ENCODE results near the gene SLC6A7. TPM values are rescaled to one million over a fixed set of nuclear protein-coding genes. Genes with fewer than 3 reads are reported as not detected.

SLC6A7 gene
- total RNA-seq, 1 donor from 2014 or later: not detected

- no peak for TF ChIP-seq CTCF (IDR thresholded peaks at IDR 0.05; ENCODE audit: unreplicated experiment)
Measured at GRCh38 chr5:150166650-150167511, 23.0 kb upstream of the SLC6A7 start, which contains the start of gene CDX1. Gene CDX1, plus strand, starts transcription at chr5:150166778. Its CDS starts 99 bp downstream, at chr5:150166877.

GRCh38 chr5:150167512-150167850, 22.4 kb upstream of the SLC6A7 start:
- H3K4me3 Mint-ChIP-seq (ENCODE audit: unreplicated experiment): no peak overlapping the region
- H3K27ac Mint-ChIP-seq (ENCODE audit: unreplicated experiment): no peak overlapping the region
- peaks cover 28% of the 10 kb centered on the region for H3K27me3 Mint-ChIP-seq (ENCODE audit: unreplicated experiment)

More at GRCh38 chr5:150166650-150167511, 23.0 kb upstream of the SLC6A7 start, which contains the start of gene CDX1:
- Mint-ChIP-seq H3K4me1 (ENCODE audit: unreplicated experiment) (peaks cover 37% of the 10 kb centered on the region), H3K9me3 (ENCODE audit: unreplicated experiment) (no peaks in the 10 kb centered on the region), H3K27me3 (ENCODE audit: unreplicated experiment) (peaks cover 26% of the 10 kb centered on the region), H3K27ac (ENCODE audit: unreplicated experiment) (no peak within 1 kb of the TSS), H3K4me3 (ENCODE audit: unreplicated experiment) (no peak within 1 kb of the TSS), H3K36me3 (ENCODE audit: low read depth, unreplicated experiment) (peaks cover 10% of the 10 kb centered on the region)
- DNase-seq (ENCODE audit: low spot score): no peak

GRCh38 chr5:150167908-150168307, 22.0 kb upstream of the SLC6A7 start:
- Mint-ChIP-seq H3K9me3 (ENCODE audit: unreplicated experiment) (no peaks in the 10 kb centered on the region), H3K4me1 (ENCODE audit: unreplicated experiment) (peaks cover 37% of the 10 kb centered on the region), H3K4me3 (ENCODE audit: unreplicated experiment) (no peak overlapping the region), H3K27ac (ENCODE audit: unreplicated experiment) (no peak overlapping the region), H3K27me3 (ENCODE audit: unreplicated experiment) (peaks cover 28% of the 10 kb centered on the region), H3K36me3 (ENCODE audit: low read depth, unreplicated experiment) (peaks cover 10% of the 10 kb centered on the region)
- TF ChIP-seq CTCF (IDR thresholded peaks at IDR 0.05; ENCODE audit: unreplicated experiment): no peak
- no peak for DNase-seq (ENCODE audit: low spot score)

More at GRCh38 chr5:150167512-150167850, 22.4 kb upstream of the SLC6A7 start:
- TF ChIP-seq CTCF (IDR thresholded peaks at IDR 0.05; ENCODE audit: unreplicated experiment): no peak
- DNase-seq (ENCODE audit: low spot score): no peak
- no peaks in the 10 kb centered on the region for H3K9me3 Mint-ChIP-seq (ENCODE audit: unreplicated experiment)
- peaks cover 10% of the 10 kb centered on the region for H3K36me3 Mint-ChIP-seq (ENCODE audit: low read depth, unreplicated experiment)
- H3K4me1 Mint-ChIP-seq (ENCODE audit: unreplicated experiment): peaks cover 37% of the 10 kb centered on the region

GRCh38 chr5:150168864-150169263, 21.0 kb upstream of the SLC6A7 start:
- peaks cover 10% of the 10 kb centered on the region for H3K36me3 Mint-ChIP-seq (ENCODE audit: low read depth, unreplicated experiment)
- H3K4me1 Mint-ChIP-seq (ENCODE audit: unreplicated experiment): peaks cover 41% of the 10 kb centered on the region
- peak overlapping the region; percentile 36 for H3K27ac Mint-ChIP-seq (ENCODE audit: unreplicated experiment)
- H3K27me3 Mint-ChIP-seq (ENCODE audit: unreplicated experiment): peaks cover 32% of the 10 kb centered on the region
- H3K4me3 Mint-ChIP-seq (ENCODE audit: unreplicated experiment): no peak overlapping the region
- H3K9me3 Mint-ChIP-seq (ENCODE audit: unreplicated experiment): no peaks in the 10 kb centered on the region
- no peak for DNase-seq (ENCODE audit: low spot score)
- no peak for TF ChIP-seq CTCF (IDR thresholded peaks at IDR 0.05; ENCODE audit: unreplicated experiment)

- no peaks in the 10 kb centered on the region for H3K9me3 Mint-ChIP-seq (ENCODE audit: unreplicated experiment)
- no peak for TF ChIP-seq CTCF (IDR thresholded peaks at IDR 0.05; ENCODE audit: unreplicated experiment)
- peaks cover 19% of the 10 kb centered on the region for H3K27me3 Mint-ChIP-seq (ENCODE audit: unreplicated experiment)
Measured at GRCh38 chr5:150172145-150172544, 17.7 kb upstream of the SLC6A7 start.

More at GRCh38 chr5:150172145-150172544, 17.7 kb upstream of the SLC6A7 start:
- no peak for DNase-seq (ENCODE audit: low spot score)
- Mint-ChIP-seq H3K27ac (ENCODE audit: unreplicated experiment) (no peak overlapping the region), H3K4me1 (ENCODE audit: unreplicated experiment) (peaks cover 33% of the 10 kb centered on the region), H3K4me3 (ENCODE audit: unreplicated experiment) (no peak overlapping the region), H3K36me3 (ENCODE audit: low read depth, unreplicated experiment) (peaks cover 4% of the 10 kb centered on the region)

Data from endothelial cell (in vitro differentiated cells).